Gastrocnemius medialis (tissue), 4 donors: ENCODE data around the gene MORN5.

ENCODE experiments used
- CTCF ChIP-seq, 5 experiments: fragments of 450-650 bp in 3 of 5; fragments of 200-600 bp in 2 of 5; sonication (generic) in 2 of 5; IDR thresholded peaks in 4 of 5; conservative IDR thresholded peaks in 1 of 5; 1 replicate in 4 of 5; 2 replicates in 1 of 5; pipeline ENCODE4 v1.5.1; 2016 to 2019; ENCODE audit warnings: antibody characterized with exemption in 5 of 5, mild to moderate bottlenecking in 3 of 5, moderate library complexity in 3 of 5
- POLR2A ChIP-seq, 2 donors: fragments of 450-650 bp; IDR thresholded peaks; one replicate each; pipeline ENCODE4 v1.6.1; 2017; ENCODE audit warnings: antibody characterized with exemption in 2 of 2, mild to moderate bottlenecking in 2 of 2, moderate library complexity in 2 of 2

GRCh38 chr9:122239722-122240121 lies 80.0 kb downstream of the MORN5 start:
- no peak for TF ChIP-seq CTCF (IDR thresholded peaks at IDR 0.05 in 4 of 5, conservative IDR thresholded peaks at IDR 0.05 in 1 of 5)
- TF ChIP-seq POLR2A (IDR thresholded peaks at IDR 0.05): no peak
